Measurements from ENCODE around the gene FAM81B.

DNA sequence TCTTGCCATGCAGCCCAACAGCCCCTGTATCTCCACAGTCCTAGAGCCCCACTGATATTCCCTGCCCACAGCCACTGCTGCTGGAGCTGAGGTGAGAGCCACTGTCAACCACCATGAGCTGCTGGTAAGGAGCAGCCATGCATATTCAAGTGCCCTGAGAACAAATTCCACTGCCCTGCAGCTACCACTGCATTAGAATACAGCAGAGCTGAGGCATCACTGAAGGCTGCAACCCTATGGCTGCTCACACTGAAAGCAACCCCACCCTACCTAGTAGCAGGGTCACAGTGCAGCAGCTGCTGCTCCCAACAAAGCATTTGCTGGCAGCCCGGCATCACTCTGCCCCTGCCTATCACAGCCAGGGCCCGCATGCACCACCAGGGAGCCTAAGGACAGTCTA lies 95.0 kb downstream of the FAM81B start:
- TF ChIP-seq EZH2phosphoT487 (IDR thresholded peaks at IDR 0.05; ENCODE audit: insufficient read depth, low read depth): no peak
- TF ChIP-seq EZH2 (IDR thresholded peaks at IDR 0.05; ENCODE audit: insufficient read depth, poor library complexity, severe bottlenecking): no peak
